ENCODE measurements around the gene HHATL. TPM values are rescaled to one million over a fixed set of nuclear protein-coding genes. Genes with fewer than 3 reads are reported as not detected.

The HHATL gene
- total RNA-seq, 2 experiments from 2014 or later: not detected

DNA sequence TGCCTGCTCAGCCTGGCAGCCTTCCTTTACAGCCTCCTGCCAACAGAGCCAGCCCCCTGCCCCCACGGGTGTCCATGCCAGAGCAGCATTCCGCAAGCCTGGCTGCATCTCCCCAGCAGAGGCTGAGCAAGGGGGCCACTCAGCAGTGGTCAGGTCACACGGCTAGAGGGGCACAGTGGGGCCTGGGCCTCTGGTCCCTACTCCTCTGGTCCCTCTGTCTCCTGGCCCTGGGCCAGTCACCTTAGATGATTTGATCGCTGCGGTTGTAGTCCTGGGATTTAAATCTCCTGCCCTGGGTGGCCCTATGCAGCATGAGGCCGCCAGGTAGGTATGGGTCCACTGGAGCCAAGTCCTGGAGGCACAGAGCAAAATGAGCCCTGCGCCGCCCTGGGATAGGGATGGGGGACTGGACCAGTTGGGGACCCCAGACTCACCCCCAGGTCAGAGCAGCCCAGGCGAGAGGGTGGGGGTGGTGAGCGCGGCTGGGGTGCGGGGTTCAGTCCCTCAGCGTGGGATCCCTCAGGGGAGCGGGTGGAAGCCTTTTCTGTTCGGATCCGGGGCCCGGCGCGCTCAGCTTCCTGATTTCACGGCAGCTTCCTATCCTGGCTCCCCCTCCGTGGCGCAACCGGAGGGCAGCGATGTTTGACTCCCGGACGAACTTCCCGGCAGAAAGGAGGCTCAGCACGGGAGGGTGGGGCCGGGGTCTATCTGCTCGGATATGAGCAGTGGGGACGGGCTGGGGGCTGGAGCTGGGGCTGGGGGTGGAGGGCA is 48.9 kb downstream of the HHATL start, which contains the start of gene ZBTB47:
TSS of gene ZBTB47 (plus strand) at position 138 of the 771 bp plus-strand sequence. CDS start 4,659 bp downstream, outside the sequence.
- Histone ChIP-seq H4K20me1 (ENCODE audit: insufficient read depth, low read length) (no peaks in the 10 kb centered on the region), H3K9me2 (ENCODE audit: insufficient read depth, low read length) (no peaks in the 10 kb centered on the region), H3K27ac (ENCODE audit: low read depth, low read length, poor library complexity, severe bottlenecking) (no peak within 1 kb of the TSS), H3K79me2 (ENCODE audit: insufficient read depth, low read depth, low read length) (no peaks in the 10 kb centered on the region), H3K4me1 (ENCODE audit: insufficient read depth, low read length, poor library complexity, severe bottlenecking) (peaks cover 5% of the 10 kb centered on the region), H3K4me3 (ENCODE audit: low read depth, low read length, poor library complexity, severe bottlenecking) (no peak within 1 kb of the TSS), H3K4me2 (ENCODE audit: low read length) (no peak within 1 kb of the TSS), H3K9me3 (ENCODE audit: low read length) (no peaks in the 10 kb centered on the region), H2AFZ (ENCODE audit: low read length) (no peak within 1 kb of the TSS), H3K36me3 (ENCODE audit: insufficient read depth, low read length) (peaks cover 9% of the 10 kb centered on the region)
- POLR2A ChIA-PET: no interaction called here
- no peak for DNase-seq (ENCODE audit: low spot score)
- TF ChIP-seq EZH2phosphoT487 (IDR thresholded peaks at IDR 0.05; ENCODE audit: borderline replicate concordance, low read depth, low read length): no peak
- TF ChIP-seq, protein P1, sequence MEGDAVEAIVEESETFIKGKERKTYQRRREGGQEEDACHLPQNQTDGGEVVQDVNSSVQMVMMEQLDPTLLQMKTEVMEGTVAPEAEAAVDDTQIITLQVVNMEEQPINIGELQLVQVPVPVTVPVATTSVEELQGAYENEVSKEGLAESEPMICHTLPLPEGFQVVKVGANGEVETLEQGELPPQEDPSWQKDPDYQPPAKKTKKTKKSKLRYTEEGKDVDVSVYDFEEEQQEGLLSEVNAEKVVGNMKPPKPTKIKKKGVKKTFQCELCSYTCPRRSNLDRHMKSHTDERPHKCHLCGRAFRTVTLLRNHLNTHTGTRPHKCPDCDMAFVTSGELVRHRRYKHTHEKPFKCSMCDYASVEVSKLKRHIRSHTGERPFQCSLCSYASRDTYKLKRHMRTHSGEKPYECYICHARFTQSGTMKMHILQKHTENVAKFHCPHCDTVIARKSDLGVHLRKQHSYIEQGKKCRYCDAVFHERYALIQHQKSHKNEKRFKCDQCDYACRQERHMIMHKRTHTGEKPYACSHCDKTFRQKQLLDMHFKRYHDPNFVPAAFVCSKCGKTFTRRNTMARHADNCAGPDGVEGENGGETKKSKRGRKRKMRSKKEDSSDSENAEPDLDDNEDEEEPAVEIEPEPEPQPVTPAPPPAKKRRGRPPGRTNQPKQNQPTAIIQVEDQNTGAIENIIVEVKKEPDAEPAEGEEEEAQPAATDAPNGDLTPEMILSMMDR (conservative IDR thresholded peaks at IDR 0.05; ENCODE audit: low read length): no peak
- intact Hi-C loops (cut with micrococcal nuclease; ENCODE audit: unreplicated experiment): loop anchor here (10.0 kb wide), 1 partner anchor 91 kb away; no protein-coding TSS in a partner anchor
- no TSS peak for BruUV-seq (replicated peaks)
- CTCF ChIA-PET (ENCODE audit: unreplicated experiment): no interaction called here

DNA sequence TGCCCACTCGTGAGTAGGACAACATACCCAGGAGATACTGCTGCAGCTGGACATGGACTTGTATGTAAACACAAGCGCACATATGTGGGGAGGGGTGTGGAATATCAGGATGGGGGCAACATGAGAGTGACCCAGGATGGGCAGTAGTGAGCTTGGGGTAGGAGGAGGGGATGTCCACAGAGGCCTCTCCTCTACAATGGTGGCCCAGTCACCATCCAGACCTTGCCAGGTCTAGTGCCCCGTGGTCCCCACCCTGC is 49.4 kb downstream of the HHATL start:
- Histone ChIP-seq H3K9me2 (ENCODE audit: insufficient read depth, low read length) (no peaks in the 10 kb centered on the region), H3K9me3 (ENCODE audit: low read length) (no peaks in the 10 kb centered on the region), H3K79me2 (ENCODE audit: insufficient read depth, low read depth, low read length) (no peaks in the 10 kb centered on the region), H3K27ac (ENCODE audit: low read depth, low read length, poor library complexity, severe bottlenecking) (no peak overlapping the region), H2AFZ (ENCODE audit: low read length) (no peak overlapping the region), H3K36me3 (ENCODE audit: insufficient read depth, low read length) (peaks cover 14% of the 10 kb centered on the region), H3K4me2 (ENCODE audit: low read length) (no peak overlapping the region), H3K4me3 (ENCODE audit: low read depth, low read length, poor library complexity, severe bottlenecking) (no peak overlapping the region), H3K4me1 (ENCODE audit: insufficient read depth, low read length, poor library complexity, severe bottlenecking) (peaks cover 5% of the 10 kb centered on the region), H4K20me1 (ENCODE audit: insufficient read depth, low read length) (no peaks in the 10 kb centered on the region)
- POLR2A ChIA-PET: no interaction called here
- CTCF ChIA-PET (ENCODE audit: unreplicated experiment): no interaction called here
- no peak for TF ChIP-seq EZH2phosphoT487 (IDR thresholded peaks at IDR 0.05; ENCODE audit: borderline replicate concordance, low read depth, low read length)
- TF ChIP-seq, protein P1 (conservative IDR thresholded peaks at IDR 0.05; ENCODE audit: low read length): no peak
- no TSS peak for BruUV-seq (replicated peaks)
- intact Hi-C loops (cut with micrococcal nuclease; ENCODE audit: unreplicated experiment): loop anchor here (10.0 kb wide), 1 partner anchor 92 kb away; no protein-coding TSS in a partner anchor
- DNase-seq (ENCODE audit: low spot score): no peak

DNA sequence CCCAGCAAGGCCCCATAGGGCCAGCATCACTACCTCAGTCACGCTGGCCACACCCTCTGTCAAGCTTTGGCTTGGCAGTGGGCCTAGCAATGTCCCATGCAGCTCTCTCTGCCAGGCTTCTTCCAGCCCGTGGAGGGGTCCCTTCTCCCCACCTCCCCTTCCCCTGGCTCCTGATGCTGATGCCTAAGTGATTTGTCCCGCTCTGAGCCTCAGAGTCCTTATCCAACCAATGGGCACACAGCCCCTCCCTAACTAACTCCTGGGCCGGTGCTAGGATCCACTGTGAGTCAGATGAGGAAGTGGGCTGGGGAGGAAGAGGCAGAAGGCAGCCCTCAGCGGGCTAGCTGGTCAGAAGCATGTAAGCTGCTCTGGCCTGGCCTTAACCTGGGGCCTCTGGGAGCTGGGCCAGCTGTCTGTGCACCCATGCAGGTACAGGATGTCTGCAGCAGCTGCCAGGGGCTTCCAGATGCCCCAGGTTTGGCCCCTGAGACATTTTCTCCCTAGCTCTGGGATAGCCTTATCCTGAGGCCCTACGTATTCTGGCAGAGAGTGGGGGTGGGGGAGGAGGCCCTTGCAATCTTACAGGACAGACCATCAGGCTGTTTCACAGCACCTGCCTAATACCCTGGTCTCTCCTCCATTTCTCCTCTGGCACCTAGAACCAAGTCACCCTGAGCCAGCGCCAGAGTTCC is 49.8 kb downstream of the HHATL start:
- Histone ChIP-seq H3K9me2 (ENCODE audit: insufficient read depth, low read length) (no peaks in the 10 kb centered on the region), H3K27ac (ENCODE audit: low read depth, low read length, poor library complexity, severe bottlenecking) (no peak overlapping the region), H3K4me1 (ENCODE audit: insufficient read depth, low read length, poor library complexity, severe bottlenecking) (peaks cover 5% of the 10 kb centered on the region), H3K9me3 (ENCODE audit: low read length) (no peaks in the 10 kb centered on the region), H3K79me2 (ENCODE audit: insufficient read depth, low read depth, low read length) (no peaks in the 10 kb centered on the region), H3K36me3 (ENCODE audit: insufficient read depth, low read length) (peaks cover 19% of the 10 kb centered on the region), H4K20me1 (ENCODE audit: insufficient read depth, low read length) (no peaks in the 10 kb centered on the region), H2AFZ (ENCODE audit: low read length) (no peak overlapping the region), H3K4me2 (ENCODE audit: low read length) (no peak overlapping the region), H3K4me3 (ENCODE audit: low read depth, low read length, poor library complexity, severe bottlenecking) (no peak overlapping the region)
- TF ChIP-seq EZH2phosphoT487 (IDR thresholded peaks at IDR 0.05; ENCODE audit: borderline replicate concordance, low read depth, low read length): no peak
- TF ChIP-seq, protein P1 (conservative IDR thresholded peaks at IDR 0.05; ENCODE audit: low read length): no peak
- intact Hi-C loops (cut with micrococcal nuclease; ENCODE audit: unreplicated experiment): loop anchor here (10.0 kb wide), 1 partner anchor 92 kb away; no protein-coding TSS in a partner anchor
- CTCF ChIA-PET (ENCODE audit: unreplicated experiment): no interaction called here
- BruUV-seq (replicated peaks): no TSS peak
- POLR2A ChIA-PET: interaction anchor here (0.6 kb wide), 1 partner anchor 8 kb away, joined by 3 read pairs; no protein-coding TSS in a partner anchor
- DNase-seq (ENCODE audit: low spot score): peak; percentile 42
